ENCODE data around the gene CLDN5. TPM values are rescaled to one million over a fixed set of nuclear protein-coding genes. Genes with fewer than 3 reads are reported as not detected.

CLDN5 gene
- total and polyA plus RNA-seq, 2 experiments from 2014 or later, result 2.0 to 3.2 TPM

DNA sequence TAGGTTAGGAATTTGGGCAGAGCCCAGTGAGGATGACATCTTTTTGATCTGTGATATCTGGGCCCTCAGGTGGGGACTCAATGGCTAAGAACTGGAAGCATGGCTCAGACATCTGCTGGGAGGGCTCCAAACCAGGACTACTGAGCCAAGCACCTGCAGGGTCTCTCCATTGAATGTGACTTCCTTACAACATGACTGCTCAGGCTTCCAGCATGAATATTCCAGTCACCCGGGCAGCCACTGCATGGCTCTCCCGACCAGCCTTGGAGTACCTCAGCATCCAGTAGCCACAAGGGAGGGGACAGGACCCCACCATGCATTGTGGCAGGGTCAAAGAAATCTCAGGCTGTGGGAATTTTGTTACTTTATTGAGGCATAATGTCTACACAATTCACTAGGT lies 35.9 kb downstream of the CLDN5 start:
- no peak overlapping the region for H2AFZ ChIP-seq
- H3K4me3 Mint-ChIP-seq, result no peak overlapping the region
- ATAC-seq, result no peak
- no peak overlapping the region for H3K4me3 ChIP-seq
- H3F3A ChIP-seq (replicated peaks; ENCODE audit: low read depth), result no peaks in the 10 kb centered on the region
- H3K36me3 Mint-ChIP-seq (ENCODE audit: low read depth), result peaks cover 55% of the 10 kb centered on the region
- DNase-seq (ENCODE audit: low spot score), result no peak
- H4K20me1 ChIP-seq (replicated peaks; ENCODE audit: insufficient read depth), result peaks cover 10% of the 10 kb centered on the region
- H3K36me3 ChIP-seq (ENCODE audit: insufficient read depth), result peaks cover 33% of the 10 kb centered on the region
- TF ChIP-seq JUNB (IDR thresholded peaks at IDR 0.05; ENCODE audit: unreplicated experiment) (no peak), EZH2 (IDR thresholded peaks at IDR 0.05; ENCODE audit: low read depth, unreplicated experiment) (no peak), NANOG (IDR thresholded peaks at IDR 0.05; ENCODE audit: borderline replicate concordance) (no peak), STAT1 (IDR thresholded peaks at IDR 0.05; ENCODE audit: unreplicated experiment) (no peak), CREB1 (CRISPR knock-in tag; IDR thresholded peaks at IDR 0.05; ENCODE audit: low read depth) (no peak), ZNF331 (CRISPR knock-in tag; IDR thresholded peaks at IDR 0.05; ENCODE audit: low read depth) (no peak), POLR2AphosphoS5 (IDR thresholded peaks at IDR 0.05; ENCODE audit: low read depth) (no peak), ZNF114 (CRISPR knock-in tag; IDR thresholded peaks at IDR 0.05) (no peak), EZH2phosphoT487 (IDR thresholded peaks at IDR 0.05; ENCODE audit: unreplicated experiment) (no peak)
- TF ChIP-seq, protein P1, sequence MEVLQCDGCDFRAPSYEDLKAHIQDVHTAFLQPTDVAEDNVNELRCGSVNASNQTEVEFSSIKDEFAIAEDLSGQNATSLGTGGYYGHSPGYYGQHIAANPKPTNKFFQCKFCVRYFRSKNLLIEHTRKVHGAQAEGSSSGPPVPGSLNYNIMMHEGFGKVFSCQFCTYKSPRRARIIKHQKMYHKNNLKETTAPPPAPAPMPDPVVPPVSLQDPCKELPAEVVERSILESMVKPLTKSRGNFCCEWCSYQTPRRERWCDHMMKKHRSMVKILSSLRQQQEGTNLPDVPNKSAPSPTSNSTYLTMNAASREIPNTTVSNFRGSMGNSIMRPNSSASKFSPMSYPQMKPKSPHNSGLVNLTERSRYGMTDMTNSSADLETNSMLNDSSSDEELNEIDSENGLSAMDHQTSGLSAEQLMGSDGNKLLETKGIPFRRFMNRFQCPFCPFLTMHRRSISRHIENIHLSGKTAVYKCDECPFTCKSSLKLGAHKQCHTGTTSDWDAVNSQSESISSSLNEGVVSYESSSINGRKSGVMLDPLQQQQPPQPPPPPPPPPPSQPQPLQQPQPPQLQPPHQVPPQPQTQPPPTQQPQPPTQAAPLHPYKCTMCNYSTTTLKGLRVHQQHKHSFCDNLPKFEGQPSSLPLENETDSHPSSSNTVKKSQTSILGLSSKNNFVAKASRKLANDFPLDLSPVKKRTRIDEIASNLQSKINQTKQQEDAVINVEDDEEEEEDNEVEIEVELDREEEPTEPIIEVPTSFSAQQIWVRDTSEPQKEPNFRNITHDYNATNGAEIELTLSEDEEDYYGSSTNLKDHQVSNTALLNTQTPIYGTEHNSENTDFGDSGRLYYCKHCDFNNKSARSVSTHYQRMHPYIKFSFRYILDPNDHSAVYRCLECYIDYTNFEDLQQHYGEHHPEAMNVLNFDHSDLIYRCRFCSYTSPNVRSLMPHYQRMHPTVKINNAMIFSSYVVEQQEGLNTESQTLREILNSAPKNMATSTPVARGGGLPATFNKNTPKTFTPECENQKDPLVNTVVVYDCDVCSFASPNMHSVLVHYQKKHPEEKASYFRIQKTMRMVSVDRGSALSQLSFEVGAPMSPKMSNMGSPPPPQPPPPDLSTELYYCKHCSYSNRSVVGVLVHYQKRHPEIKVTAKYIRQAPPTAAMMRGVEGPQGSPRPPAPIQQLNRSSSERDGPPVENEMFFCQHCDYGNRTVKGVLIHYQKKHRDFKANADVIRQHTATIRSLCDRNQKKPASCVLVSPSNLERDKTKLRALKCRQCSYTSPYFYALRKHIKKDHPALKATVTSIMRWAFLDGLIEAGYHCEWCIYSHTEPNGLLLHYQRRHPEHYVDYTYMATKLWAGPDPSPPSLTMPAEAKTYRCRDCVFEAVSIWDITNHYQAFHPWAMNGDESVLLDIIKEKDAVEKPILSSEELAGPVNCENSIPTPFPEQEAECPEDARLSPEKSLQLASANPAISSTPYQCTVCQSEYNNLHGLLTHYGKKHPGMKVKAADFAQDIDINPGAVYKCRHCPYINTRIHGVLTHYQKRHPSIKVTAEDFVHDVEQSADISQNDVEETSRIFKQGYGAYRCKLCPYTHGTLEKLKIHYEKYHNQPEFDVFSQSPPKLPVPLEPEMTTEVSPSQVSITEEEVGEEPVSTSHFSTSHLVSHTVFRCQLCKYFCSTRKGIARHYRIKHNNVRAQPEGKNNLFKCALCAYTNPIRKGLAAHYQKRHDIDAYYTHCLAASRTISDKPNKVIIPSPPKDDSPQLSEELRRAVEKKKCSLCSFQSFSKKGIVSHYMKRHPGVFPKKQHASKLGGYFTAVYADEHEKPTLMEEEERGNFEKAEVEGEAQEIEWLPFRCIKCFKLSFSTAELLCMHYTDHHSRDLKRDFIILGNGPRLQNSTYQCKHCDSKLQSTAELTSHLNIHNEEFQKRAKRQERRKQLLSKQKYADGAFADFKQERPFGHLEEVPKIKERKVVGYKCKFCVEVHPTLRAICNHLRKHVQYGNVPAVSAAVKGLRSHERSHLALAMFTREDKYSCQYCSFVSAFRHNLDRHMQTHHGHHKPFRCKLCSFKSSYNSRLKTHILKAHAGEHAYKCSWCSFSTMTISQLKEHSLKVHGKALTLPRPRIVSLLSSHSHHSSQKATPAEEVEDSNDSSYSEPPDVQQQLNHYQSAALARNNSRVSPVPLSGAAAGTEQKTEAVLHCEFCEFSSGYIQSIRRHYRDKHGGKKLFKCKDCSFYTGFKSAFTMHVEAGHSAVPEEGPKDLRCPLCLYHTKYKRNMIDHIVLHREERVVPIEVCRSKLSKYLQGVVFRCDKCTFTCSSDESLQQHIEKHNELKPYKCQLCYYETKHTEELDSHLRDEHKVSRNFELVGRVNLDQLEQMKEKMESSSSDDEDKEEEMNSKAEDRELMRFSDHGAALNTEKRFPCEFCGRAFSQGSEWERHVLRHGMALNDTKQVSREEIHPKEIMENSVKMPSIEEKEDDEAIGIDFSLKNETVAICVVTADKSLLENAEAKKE (CRISPR knock-in tag; IDR thresholded peaks at IDR 0.05), result no peak
- TF ChIP-seq, protein P2, sequence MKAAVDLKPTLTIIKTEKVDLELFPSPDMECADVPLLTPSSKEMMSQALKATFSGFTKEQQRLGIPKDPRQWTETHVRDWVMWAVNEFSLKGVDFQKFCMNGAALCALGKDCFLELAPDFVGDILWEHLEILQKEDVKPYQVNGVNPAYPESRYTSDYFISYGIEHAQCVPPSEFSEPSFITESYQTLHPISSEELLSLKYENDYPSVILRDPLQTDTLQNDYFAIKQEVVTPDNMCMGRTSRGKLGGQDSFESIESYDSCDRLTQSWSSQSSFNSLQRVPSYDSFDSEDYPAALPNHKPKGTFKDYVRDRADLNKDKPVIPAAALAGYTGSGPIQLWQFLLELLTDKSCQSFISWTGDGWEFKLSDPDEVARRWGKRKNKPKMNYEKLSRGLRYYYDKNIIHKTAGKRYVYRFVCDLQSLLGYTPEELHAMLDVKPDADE (IDR thresholded peaks at IDR 0.05), result no peak
- TF ChIP-seq, protein P3, sequence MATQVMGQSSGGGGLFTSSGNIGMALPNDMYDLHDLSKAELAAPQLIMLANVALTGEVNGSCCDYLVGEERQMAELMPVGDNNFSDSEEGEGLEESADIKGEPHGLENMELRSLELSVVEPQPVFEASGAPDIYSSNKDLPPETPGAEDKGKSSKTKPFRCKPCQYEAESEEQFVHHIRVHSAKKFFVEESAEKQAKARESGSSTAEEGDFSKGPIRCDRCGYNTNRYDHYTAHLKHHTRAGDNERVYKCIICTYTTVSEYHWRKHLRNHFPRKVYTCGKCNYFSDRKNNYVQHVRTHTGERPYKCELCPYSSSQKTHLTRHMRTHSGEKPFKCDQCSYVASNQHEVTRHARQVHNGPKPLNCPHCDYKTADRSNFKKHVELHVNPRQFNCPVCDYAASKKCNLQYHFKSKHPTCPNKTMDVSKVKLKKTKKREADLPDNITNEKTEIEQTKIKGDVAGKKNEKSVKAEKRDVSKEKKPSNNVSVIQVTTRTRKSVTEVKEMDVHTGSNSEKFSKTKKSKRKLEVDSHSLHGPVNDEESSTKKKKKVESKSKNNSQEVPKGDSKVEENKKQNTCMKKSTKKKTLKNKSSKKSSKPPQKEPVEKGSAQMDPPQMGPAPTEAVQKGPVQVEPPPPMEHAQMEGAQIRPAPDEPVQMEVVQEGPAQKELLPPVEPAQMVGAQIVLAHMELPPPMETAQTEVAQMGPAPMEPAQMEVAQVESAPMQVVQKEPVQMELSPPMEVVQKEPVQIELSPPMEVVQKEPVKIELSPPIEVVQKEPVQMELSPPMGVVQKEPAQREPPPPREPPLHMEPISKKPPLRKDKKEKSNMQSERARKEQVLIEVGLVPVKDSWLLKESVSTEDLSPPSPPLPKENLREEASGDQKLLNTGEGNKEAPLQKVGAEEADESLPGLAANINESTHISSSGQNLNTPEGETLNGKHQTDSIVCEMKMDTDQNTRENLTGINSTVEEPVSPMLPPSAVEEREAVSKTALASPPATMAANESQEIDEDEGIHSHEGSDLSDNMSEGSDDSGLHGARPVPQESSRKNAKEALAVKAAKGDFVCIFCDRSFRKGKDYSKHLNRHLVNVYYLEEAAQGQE (IDR thresholded peaks at IDR 0.05; ENCODE audit: unreplicated experiment), result no peak
- TF ChIP-seq, protein P4, sequence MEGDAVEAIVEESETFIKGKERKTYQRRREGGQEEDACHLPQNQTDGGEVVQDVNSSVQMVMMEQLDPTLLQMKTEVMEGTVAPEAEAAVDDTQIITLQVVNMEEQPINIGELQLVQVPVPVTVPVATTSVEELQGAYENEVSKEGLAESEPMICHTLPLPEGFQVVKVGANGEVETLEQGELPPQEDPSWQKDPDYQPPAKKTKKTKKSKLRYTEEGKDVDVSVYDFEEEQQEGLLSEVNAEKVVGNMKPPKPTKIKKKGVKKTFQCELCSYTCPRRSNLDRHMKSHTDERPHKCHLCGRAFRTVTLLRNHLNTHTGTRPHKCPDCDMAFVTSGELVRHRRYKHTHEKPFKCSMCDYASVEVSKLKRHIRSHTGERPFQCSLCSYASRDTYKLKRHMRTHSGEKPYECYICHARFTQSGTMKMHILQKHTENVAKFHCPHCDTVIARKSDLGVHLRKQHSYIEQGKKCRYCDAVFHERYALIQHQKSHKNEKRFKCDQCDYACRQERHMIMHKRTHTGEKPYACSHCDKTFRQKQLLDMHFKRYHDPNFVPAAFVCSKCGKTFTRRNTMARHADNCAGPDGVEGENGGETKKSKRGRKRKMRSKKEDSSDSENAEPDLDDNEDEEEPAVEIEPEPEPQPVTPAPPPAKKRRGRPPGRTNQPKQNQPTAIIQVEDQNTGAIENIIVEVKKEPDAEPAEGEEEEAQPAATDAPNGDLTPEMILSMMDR (conservative IDR thresholded peaks at IDR 0.05; ENCODE audit: low read depth in 2 of 2), result no peak
- peaks cover 3% of the 10 kb centered on the region for H3K79me2 ChIP-seq (replicated peaks; ENCODE audit: insufficient read depth)
- no peaks in the 10 kb centered on the region for H3K9me3 Mint-ChIP-seq
- no peak overlapping the region for H3K27ac Mint-ChIP-seq
- H3K4me1 Mint-ChIP-seq, result no peaks in the 10 kb centered on the region
- no peak overlapping the region for H3K27ac ChIP-seq (ENCODE audit: low read depth)
- H3K27me3 ChIP-seq (ENCODE audit: insufficient read depth), result no peaks in the 10 kb centered on the region
- H3K27me3 Mint-ChIP-seq (ENCODE audit: insufficient read depth, low read depth, poor library complexity), result no peaks in the 10 kb centered on the region
- no peaks in the 10 kb centered on the region for H3K4me1 ChIP-seq (ENCODE audit: insufficient read depth)
- H3K4me2 ChIP-seq, result no peak overlapping the region
- H3K9me2 ChIP-seq (ENCODE audit: insufficient read depth), result no peaks in the 10 kb centered on the region
